ENCODE results near the gene GFRA4. TPM values are rescaled to one million over a fixed set of nuclear protein-coding genes. Genes with fewer than 3 reads are reported as not detected.
A peak's percentile ranks its signal among the peaks of the same experiment; 100 is the strongest.

The GFRA4 gene
- total RNA-seq, 1 donor from 2014 or later = not detected

DNA sequence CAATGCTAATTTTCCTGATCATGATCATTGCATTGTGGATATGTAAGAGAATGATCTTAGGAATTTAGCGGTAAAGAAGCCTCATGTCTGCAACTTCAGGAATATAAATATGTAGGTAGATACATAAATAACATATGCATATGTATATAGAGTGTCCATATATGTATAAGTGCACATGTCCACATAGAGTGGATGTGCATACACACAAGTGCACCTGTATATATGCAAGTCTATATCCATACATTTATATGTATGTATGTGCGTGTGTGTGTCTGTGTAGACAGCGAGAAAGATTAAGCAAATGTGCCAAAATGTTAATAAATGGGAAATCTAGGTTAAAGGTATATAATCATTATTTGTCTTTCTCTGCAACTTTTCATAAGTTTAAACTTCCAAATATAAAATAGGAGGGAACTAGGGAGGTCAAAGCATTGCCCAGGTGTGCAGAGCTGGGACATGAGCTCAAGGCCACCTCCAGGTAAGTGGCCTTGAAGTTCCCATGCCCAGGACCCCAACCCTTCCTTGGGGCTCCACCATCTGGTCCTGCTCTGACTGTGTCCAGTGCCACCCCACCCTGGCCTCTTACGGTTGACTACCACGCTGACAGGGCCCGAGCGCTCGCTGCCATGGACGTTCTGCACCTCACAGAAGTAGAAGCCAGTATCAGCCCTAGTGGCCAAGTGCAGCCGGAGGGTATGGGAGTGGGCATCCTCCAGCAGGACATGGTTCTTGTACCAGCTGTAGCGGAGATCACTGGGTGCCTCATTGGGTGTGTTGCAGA is 39.6 kb upstream of the GFRA4 start:
- Histone ChIP-seq H3K27me3 (no peaks in the 10 kb centered on the region), H3K36me3 (no peaks in the 10 kb centered on the region), H3K9me3 (no peaks in the 10 kb centered on the region), H3K27ac (no peak overlapping the region), H3K4me1 (no peaks in the 10 kb centered on the region), H3K4me3 (no peak overlapping the region)
- ATAC-seq (no peak), DNase-seq (no peak)
- intact Hi-C loops (cut with DNase I) = no loop called here
- TF ChIP-seq, protein P1, sequence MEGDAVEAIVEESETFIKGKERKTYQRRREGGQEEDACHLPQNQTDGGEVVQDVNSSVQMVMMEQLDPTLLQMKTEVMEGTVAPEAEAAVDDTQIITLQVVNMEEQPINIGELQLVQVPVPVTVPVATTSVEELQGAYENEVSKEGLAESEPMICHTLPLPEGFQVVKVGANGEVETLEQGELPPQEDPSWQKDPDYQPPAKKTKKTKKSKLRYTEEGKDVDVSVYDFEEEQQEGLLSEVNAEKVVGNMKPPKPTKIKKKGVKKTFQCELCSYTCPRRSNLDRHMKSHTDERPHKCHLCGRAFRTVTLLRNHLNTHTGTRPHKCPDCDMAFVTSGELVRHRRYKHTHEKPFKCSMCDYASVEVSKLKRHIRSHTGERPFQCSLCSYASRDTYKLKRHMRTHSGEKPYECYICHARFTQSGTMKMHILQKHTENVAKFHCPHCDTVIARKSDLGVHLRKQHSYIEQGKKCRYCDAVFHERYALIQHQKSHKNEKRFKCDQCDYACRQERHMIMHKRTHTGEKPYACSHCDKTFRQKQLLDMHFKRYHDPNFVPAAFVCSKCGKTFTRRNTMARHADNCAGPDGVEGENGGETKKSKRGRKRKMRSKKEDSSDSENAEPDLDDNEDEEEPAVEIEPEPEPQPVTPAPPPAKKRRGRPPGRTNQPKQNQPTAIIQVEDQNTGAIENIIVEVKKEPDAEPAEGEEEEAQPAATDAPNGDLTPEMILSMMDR (IDR thresholded peaks at IDR 0.05) = no peak

DNA sequence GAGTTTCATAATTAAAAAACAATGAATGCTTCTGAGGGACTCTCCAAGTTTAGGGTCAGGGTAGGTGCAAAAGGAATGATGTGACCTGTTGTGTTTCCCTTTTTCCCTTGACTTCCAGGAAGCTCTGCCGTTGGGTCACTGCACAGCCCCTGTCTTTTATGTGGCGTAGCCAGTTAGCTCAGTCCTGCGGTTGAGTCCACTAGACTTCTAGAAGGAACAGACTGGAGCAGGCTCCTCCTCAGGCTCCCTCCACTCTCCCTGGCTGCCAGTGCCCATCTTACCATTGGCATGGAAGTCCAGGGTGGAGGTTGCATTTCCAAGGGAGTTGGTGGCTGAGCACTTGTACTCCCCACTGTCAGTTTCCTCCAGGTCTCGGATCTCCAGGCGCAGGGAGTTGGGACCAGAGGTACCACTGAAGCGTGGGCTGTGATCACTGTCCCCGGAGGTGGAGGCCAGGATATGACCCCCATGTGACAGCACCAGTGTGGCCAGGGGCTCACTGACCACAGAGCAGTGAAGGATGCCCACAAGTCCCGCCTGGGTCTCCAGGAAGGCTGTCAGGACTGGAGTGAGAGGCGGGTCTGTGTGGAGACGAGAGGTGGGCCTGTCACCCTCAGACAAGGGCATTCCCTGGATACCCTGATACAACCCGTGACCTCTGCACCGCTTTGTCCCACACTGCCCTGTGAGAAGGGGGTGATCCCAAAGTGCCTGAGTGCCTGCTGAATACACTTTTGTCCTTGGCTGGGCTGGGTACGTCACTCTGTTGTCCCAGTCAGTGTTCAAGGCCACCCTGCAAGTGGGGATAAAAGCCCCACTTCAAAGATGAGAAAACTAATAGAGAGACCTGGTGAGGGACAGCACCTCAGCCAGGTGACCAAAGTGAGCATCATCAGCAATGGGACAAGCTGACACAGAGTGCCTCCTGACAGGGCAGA is 38.1 kb upstream of the GFRA4 start:
- ATAC-seq = no peak
- H3K4me3 ChIP-seq = no peak overlapping the region
- intact Hi-C loops (cut with DNase I) = no loop called here
- TF ChIP-seq, protein P1 (IDR thresholded peaks at IDR 0.05) = no peak
- H3K9me3 ChIP-seq = no peaks in the 10 kb centered on the region
- no peaks in the 10 kb centered on the region for H3K36me3 ChIP-seq
- H3K27me3 ChIP-seq = no peaks in the 10 kb centered on the region
- peak; percentile 48 for DNase-seq
- no peak overlapping the region for H3K27ac ChIP-seq
- no peaks in the 10 kb centered on the region for H3K4me1 ChIP-seq

DNA sequence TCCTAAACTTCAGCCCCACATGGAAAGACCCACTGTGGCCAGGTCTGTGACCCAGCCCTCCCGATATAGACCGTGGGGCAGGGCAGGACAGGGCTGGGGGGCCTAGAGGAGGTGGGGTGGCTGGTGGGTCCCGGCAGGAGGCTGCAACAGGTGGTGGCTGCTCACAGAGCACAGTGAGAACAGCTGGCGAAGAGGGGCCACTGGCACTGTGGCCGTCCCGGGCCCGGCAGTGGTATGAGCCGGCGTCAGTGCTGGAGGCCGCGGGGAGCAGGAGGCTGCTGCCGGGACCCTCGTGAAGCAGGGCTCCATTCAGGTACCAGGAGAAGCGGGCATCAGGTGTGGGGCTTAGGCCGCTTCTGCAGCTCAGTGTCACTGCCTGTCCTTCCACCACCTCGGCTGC is 35.8 kb upstream of the GFRA4 start:
- DNase-seq (no peak), ATAC-seq (no peak)
- H3K4me3 ChIP-seq = no peak overlapping the region
- no peak overlapping the region for H3K27ac ChIP-seq
- no peaks in the 10 kb centered on the region for H3K4me1 ChIP-seq
- no peaks in the 10 kb centered on the region for H3K27me3 ChIP-seq
- no peaks in the 10 kb centered on the region for H3K9me3 ChIP-seq
- intact Hi-C loops (cut with DNase I) = no loop called here
- TF ChIP-seq, protein P1 (IDR thresholded peaks at IDR 0.05) = no peak
- no peaks in the 10 kb centered on the region for H3K36me3 ChIP-seq

DNA sequence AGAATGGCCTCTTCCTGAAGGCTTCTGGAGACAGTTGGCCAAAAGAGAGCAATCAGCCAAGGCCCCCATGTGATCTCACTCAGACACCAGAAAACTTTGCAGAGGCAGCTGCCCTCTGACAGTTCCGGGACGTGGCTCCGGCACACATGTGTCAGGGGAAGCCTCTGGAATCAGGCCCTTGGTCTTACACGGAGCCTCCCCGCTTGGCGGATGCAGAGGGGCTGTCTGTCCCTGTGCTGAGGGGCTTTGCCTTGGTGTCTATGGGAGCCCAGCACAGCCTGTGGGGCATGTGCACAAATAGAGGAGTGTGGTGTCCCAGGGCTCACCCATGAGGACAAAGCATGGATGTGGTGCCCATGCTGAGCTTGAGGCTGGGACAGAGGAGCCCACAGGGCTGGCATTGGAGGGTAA is 35.4 kb upstream of the GFRA4 start:
- intact Hi-C loops (cut with DNase I) = no loop called here
- H3K36me3 ChIP-seq = no peaks in the 10 kb centered on the region
- no peaks in the 10 kb centered on the region for H3K9me3 ChIP-seq
- DNase-seq (peak; percentile 59), ATAC-seq (no peak)
- no peak overlapping the region for H3K27ac ChIP-seq
- no peaks in the 10 kb centered on the region for H3K4me1 ChIP-seq
- H3K27me3 ChIP-seq = no peaks in the 10 kb centered on the region
- TF ChIP-seq, protein P1 (IDR thresholded peaks at IDR 0.05) = no peak
- H3K4me3 ChIP-seq = no peak overlapping the region

DNA sequence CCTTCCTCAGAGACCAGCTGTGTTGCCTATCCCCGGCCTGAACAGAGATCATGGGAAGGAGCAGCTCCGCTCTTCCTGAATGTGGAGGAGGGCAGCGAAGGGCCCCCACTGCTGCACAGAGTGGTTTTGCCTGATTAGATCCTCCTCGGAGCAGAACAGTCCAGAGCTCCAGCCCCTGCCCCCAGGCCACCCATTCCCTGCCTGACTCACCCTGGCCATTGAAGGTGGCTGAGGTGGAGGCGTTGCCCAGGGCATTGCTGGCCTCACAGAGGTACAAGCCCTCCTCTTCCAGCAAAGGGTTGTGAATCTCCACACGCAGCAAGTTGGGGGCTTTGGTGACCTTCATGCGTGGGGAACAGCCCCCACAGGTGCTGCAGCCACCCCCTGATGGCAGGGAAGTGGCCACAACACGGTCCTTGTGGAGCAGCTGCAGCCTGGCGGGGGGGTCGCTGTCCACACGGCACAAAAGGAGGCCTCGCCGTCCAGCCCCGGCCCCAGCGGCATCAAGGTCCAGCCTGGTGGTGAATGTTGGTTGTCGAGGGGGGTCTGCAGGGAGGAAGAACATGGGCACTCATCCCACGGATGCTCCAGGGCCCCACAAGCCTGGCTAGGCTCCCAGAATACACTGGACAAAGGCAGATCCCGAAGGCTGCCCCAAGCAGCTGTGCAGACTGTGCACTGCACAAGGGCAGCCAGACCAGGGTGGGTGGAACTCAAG is 34.5 kb upstream of the GFRA4 start:
- no peak for ATAC-seq
- Histone ChIP-seq H3K27me3 (no peaks in the 10 kb centered on the region), H3K4me3 (no peak overlapping the region), H3K4me1 (no peaks in the 10 kb centered on the region), H3K27ac (no peak overlapping the region), H3K9me3 (no peaks in the 10 kb centered on the region), H3K36me3 (no peaks in the 10 kb centered on the region)
- TF ChIP-seq, protein P1 (IDR thresholded peaks at IDR 0.05) = no peak
- intact Hi-C loops (cut with DNase I) = no loop called here
- DNase-seq = no peak

All from upper lobe of right lung (tissue), 1 donor.